Caco-2 (cell line): ENCODE data around the gene ZDHHC7. TPM values are rescaled to one million over a fixed set of nuclear protein-coding genes. Genes with fewer than 3 reads are reported as not detected.

Source experiments
- BruUV-seq: library from RNA; stranded (reverse); fragments of 400-500 nt; replicated peaks from 2 replicates; lab custom pipeline; 2021; lab: Mats Ljungman, UMichigan
- CTCF ChIA-PET: fragments of 300-600 bp; sonication (Branson Sonifier 250); formaldehyde crosslinking; loops from one replicate; lab custom pipeline; 2022; ENCODE audit warnings: antibody characterized with exemption; lab: Charles Lee
- POLR2A ChIA-PET: fragments of 300-600 bp; sonication (Branson Sonifier 250); formaldehyde crosslinking; loops from one replicate; lab custom pipeline; 2022; ENCODE audit warnings: antibody characterized with exemption; lab: Charles Lee
- DNase-seq, 2 experiments: peaks; one replicate each; pipeline versions ENCODE4 v3.0.0 to v3.0.0-alpha.2; 2020 to 2022
- H3K27me3 ChIP-seq: replicated peaks from 2 replicates; pipeline ENCODE4 v1.6.0; 2011; ENCODE audit warnings: low read length; ENCODE audit not compliant: control insufficient read depth, insufficient read depth
- H3K36me3 ChIP-seq: 2 replicates; pipeline ENCODE4 v1.5.1; 2011; ENCODE audit warnings: low read length; ENCODE audit not compliant: control insufficient read depth, insufficient read depth
- H3K4me1 ChIP-seq: fragments of 250-450 bp; sonication (Bioruptor Pico); 2 replicates; pipeline ENCODE4 v1.5.1; 2020; ENCODE audit warnings: mild to moderate bottlenecking
- H3K4me3 ChIP-seq: 2 replicates; pipeline ENCODE4 v1.5.1; 2011; ENCODE audit warnings: low read depth, mild to moderate bottlenecking, control low read depth, low read length
- H3K9me3 ChIP-seq: fragments of 250-450 bp; sonication (Bioruptor Pico); 2 replicates; pipeline ENCODE4 v1.5.1; 2020; ENCODE audit warnings: mild to moderate bottlenecking, moderate library complexity
- H3K27ac Mint-ChIP-seq: one replicate; pipeline ENCODE4 v1.8.0; 2022; ENCODE audit warnings: mixed read lengths; ENCODE audit not compliant: unreplicated experiment
- H3K27me3 Mint-ChIP-seq: one replicate; pipeline ENCODE4 v1.8.0; 2022; ENCODE audit warnings: mixed read lengths; ENCODE audit not compliant: insufficient read depth, unreplicated experiment
- H3K36me3 Mint-ChIP-seq: one replicate; pipeline ENCODE4 v1.8.0; 2022; ENCODE audit warnings: mild to moderate bottlenecking, mixed read lengths; ENCODE audit not compliant: insufficient read depth, unreplicated experiment
- H3K4me1 Mint-ChIP-seq: one replicate; pipeline ENCODE4 v1.8.0; 2022; ENCODE audit warnings: low read depth, mixed read lengths; ENCODE audit not compliant: unreplicated experiment
- H3K4me3 Mint-ChIP-seq: one replicate; pipeline ENCODE4 v1.8.0; 2022; ENCODE audit warnings: mild to moderate bottlenecking, moderate library complexity, mixed read lengths; ENCODE audit not compliant: unreplicated experiment
- H3K9me3 Mint-ChIP-seq: one replicate; pipeline ENCODE4 v1.8.0; 2022; ENCODE audit warnings: mixed read lengths; ENCODE audit not compliant: unreplicated experiment
- CTCF ChIP-seq, 2 experiments: fragments of 200-600 bp in 1 of 2; IDR thresholded peaks; 1 replicate in 1 of 2; 2 replicates in 1 of 2; pipeline versions ENCODE4 v1.5.1 to v1.8.0; 2011 to 2022; ENCODE audit warnings: antibody characterized with exemption in 1 of 2, control low read depth in 1 of 2, inconsistent platforms in 1 of 2, low read depth in 1 of 2, low read length in 1 of 2, mild to moderate bottlenecking in 1 of 2, moderate library complexity in 1 of 2; ENCODE audit not compliant: insufficient read depth in 1 of 2, severe bottlenecking in 1 of 2, unreplicated experiment in 1 of 2
- intact Hi-C: fragments of 100-400 bp; cut with micrococcal nuclease; formaldehyde crosslinking; loops from one replicate; pipeline ENCODE4 v1.10.0; 2022; ENCODE audit not compliant: unreplicated experiment
- total RNA-seq: library from RNA; stranded (reverse); gene quantifications from 2 replicates; pipeline ENCODE4 v1.2.3, GENCODE V29; 2022

ZDHHC7 gene
- total RNA-seq, 1 experiment from 2014 or later = 85.7 TPM

GRCh38 chr16:84973776-84974523 is 37.4 kb downstream of the ZDHHC7 start:
- Histone ChIP-seq H3K36me3 (peaks cover 6% of the 10 kb centered on the region), H3K27me3 (no peaks in the 10 kb centered on the region), H3K4me1 (no peaks in the 10 kb centered on the region), H3K4me3 (no peak overlapping the region), H3K9me3 (no peaks in the 10 kb centered on the region)
- no peak for TF ChIP-seq CTCF (IDR thresholded peaks at IDR 0.05; ENCODE audit: insufficient read depth in 1 of 2, low read depth in 1 of 2, low read length in 1 of 2, severe bottlenecking in 1 of 2, unreplicated experiment in 1 of 2)
- DNase-seq = no peak
- H3K27me3 Mint-ChIP-seq = no peaks in the 10 kb centered on the region
- H3K4me3 Mint-ChIP-seq = no peak overlapping the region
- H3K36me3 Mint-ChIP-seq = peaks cover 51% of the 10 kb centered on the region
- BruUV-seq = no TSS peak
- intact Hi-C loops = no loop called here
- H3K4me1 Mint-ChIP-seq = no peaks in the 10 kb centered on the region
- ChIA-PET POLR2A (no interaction called here), CTCF (interaction anchor here (0.5 to 0.6 kb wide), 4 partner anchors 22 to 82 kb away, joined by 3 read pairs; no protein-coding TSS in a partner anchor)
- no peaks in the 10 kb centered on the region for H3K9me3 Mint-ChIP-seq
- H3K27ac Mint-ChIP-seq = no peak overlapping the region

- Mint-ChIP-seq H3K27me3 (no peaks in the 10 kb centered on the region), H3K36me3 (peaks cover 45% of the 10 kb centered on the region), H3K4me1 (peaks cover 6% of the 10 kb centered on the region), H3K4me3 (no peak overlapping the region), H3K9me3 (no peaks in the 10 kb centered on the region), H3K27ac (no peak overlapping the region)
- CTCF ChIA-PET = interaction anchor here (0.5 to 0.8 kb wide), 5 partner anchors 20 to 83 kb away, joined by 3 to 12 read pairs (median 3); no protein-coding TSS in a partner anchor
- Histone ChIP-seq H3K9me3 (no peaks in the 10 kb centered on the region), H3K4me1 (no peaks in the 10 kb centered on the region), H3K4me3 (no peak overlapping the region), H3K27me3 (no peaks in the 10 kb centered on the region), H3K36me3 (peaks cover 6% of the 10 kb centered on the region)
- intact Hi-C loops = no loop called here
- BruUV-seq = no TSS peak
- POLR2A ChIA-PET = no interaction called here
- no peak for TF ChIP-seq CTCF (IDR thresholded peaks at IDR 0.05; ENCODE audit: insufficient read depth in 1 of 2, low read depth in 1 of 2, low read length in 1 of 2, severe bottlenecking in 1 of 2, unreplicated experiment in 1 of 2)
- no peak for DNase-seq
Observed at GRCh38 chr16:84973236-84973635, 38.1 kb downstream of the ZDHHC7 start.

GRCh38 chr16:84970447-84971127 is 40.7 kb downstream of the ZDHHC7 start:
- Histone ChIP-seq H3K4me1 (no peaks in the 10 kb centered on the region), H3K4me3 (no peak overlapping the region), H3K9me3 (no peaks in the 10 kb centered on the region), H3K27me3 (no peaks in the 10 kb centered on the region), H3K36me3 (no peaks in the 10 kb centered on the region)
- Mint-ChIP-seq H3K9me3 (no peaks in the 10 kb centered on the region), H3K27ac (no peak overlapping the region), H3K4me3 (no peak overlapping the region), H3K4me1 (peaks cover 7% of the 10 kb centered on the region), H3K36me3 (peaks cover 18% of the 10 kb centered on the region), H3K27me3 (no peaks in the 10 kb centered on the region)
- ChIA-PET CTCF (interaction anchor here (0.5 to 1.9 kb wide), 14 partner anchors 13 to 464 kb away, joined by 3 to 21 read pairs (median 4); partner anchors contain the start of gene KIAA0513), POLR2A (no interaction called here)
- BruUV-seq = no TSS peak
- peak; percentile 91 to 97 for TF ChIP-seq CTCF (IDR thresholded peaks at IDR 0.05; ENCODE audit: insufficient read depth in 1 of 2, low read depth in 1 of 2, low read length in 1 of 2, severe bottlenecking in 1 of 2, unreplicated experiment in 1 of 2)
- intact Hi-C loops = loop anchor here (1.0 kb wide), 3 partner anchors 18 to 216 kb away; no protein-coding TSS in a partner anchor
- peak; percentile 82 to 86 for DNase-seq
